GM21786 (cell line): Measurements from ENCODE around the gene OR4E2.
"Not testable (repeated sequence)": the region's sequence is repeated elsewhere in the genome, so short reads cannot be mapped to it uniquely, and the experiment has no call there.

Experiments used
- ATAC-seq: cut with Tn5 transposase; IDR thresholded peaks from one replicate; pipeline ENCODE4 v1.9.1; 2021; ENCODE audit not compliant: unreplicated experiment

The OR4E2 gene, protein sequence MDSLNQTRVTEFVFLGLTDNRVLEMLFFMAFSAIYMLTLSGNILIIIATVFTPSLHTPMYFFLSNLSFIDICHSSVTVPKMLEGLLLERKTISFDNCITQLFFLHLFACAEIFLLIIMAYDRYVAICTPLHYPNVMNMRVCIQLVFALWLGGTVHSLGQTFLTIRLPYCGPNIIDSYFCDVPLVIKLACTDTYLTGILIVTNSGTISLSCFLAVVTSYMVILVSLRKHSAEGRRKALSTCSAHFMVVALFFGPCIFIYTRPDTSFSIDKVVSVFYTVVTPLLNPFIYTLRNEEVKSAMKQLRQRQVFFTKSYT

GRCh38 chr14:21653331-21653885 is at the start of gene OR4E2:
Gene OR4E2 (plus strand): TSS chr14:21653835. CDS start chr14:21665083, 11,248 bp downstream.
- ATAC-seq = no peak

GRCh38 chr14:21612324-21612723 is 41.3 kb upstream of the OR4E2 start:
- ATAC-seq = no peak

- ATAC-seq = no peak
Measured at GRCh38 chr14:21614240-21614639, 39.4 kb upstream of the OR4E2 start.

DNA sequence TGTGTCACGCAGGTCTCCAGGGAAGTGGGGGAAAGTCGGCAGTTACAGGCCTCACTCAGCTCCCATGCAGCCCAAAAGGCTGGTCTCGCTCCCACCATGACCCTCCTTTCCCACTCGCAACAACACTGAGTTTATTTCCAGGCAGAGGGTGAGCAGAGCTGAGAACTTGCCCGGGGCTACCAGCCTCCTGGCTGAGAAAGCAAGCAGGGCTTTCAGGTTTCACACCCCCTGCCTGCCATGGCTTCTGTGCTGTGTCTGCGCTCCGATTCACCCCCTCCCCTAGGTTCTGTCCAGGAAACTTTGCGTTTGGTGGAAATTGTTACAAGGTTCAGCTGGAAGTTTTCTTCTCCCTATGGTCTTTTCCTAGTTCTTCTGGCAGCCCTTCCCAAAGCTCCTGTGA is 36.0 kb upstream of the OR4E2 start:
- ATAC-seq = no peak

DNA sequence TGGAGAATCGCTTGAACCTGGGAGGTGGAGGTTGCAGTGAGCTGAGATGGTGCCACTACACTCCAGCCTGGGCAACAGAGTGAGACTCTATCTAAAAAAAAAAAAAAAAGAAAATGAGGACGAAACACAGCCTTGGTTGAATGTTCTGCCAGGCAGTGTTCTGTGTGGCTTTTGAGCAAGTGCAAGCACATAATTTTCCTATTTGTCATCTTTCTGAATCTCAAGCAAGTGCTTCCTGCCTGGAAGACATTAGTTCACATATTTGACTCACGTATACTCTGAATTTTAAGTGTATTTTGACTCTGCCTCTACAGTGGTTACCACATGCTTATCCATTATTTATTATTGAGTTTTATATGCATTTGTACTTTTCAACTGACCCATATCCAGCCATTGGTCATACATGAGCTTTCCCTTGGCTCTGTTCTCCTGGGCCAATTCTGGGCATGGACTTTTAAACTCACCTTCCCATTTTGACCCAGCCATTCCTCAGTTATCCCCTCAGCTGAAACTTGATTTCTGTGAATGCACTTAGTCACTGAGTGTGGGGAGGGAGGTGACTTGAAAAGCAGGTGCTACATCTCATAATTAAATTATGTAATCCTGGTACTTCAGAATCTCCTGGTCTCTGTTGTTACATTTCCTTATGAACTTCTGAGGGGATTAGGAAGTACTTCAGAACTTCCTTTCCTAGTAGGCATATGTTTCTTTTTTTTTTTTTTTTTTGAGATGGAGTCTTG is 27.0 kb upstream of the OR4E2 start:
- no peak for ATAC-seq

- ATAC-seq = not testable (repeated sequence)
Measured at GRCh38 chr14:21630503-21630902, 23.1 kb upstream of the OR4E2 start.

GRCh38 chr14:21631084-21631483 is 22.6 kb upstream of the OR4E2 start:
- ATAC-seq = no peak

DNA sequence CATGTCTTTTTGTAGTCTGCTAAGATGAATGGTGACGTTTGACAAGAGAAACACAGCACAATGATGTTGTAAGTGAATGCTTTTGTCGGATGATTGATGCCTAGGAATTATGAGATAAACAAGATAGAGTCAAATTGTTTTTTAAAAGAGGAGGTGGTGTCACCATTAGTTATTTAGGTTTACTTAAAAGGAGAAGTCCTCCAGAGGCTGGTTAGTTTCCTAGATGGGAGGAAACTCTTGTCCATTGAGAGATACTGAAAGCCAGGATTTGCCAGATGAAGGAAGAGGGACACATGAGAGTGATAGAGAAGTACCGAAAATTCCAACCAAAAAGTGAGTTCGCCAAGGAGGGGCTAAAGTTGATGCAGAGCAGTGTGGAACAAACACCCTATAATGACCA is 18.8 kb upstream of the OR4E2 start, which contains the start of gene OR10G2:
Gene OR10G2 (minus strand): TSS at position 101 of the 400 bp plus-strand sequence. CDS start 98 bp downstream, at position 3.
- ATAC-seq = no peak

GRCh38 chr14:21642683-21643082 is 11.0 kb upstream of the OR4E2 start:
- ATAC-seq = no peak

- ATAC-seq = no peak
Measured at GRCh38 chr14:21643407-21643806, 10.2 kb upstream of the OR4E2 start.

GRCh38 chr14:21647380-21647779 is 6.3 kb upstream of the OR4E2 start:
- no peak for ATAC-seq

GRCh38 chr14:21652209-21652808 is 1.3 kb upstream of the OR4E2 start:
- ATAC-seq = no peak

GRCh38 chr14:21654215-21654614 is 580 bp downstream of the OR4E2 start:
- no peak for ATAC-seq

DNA sequence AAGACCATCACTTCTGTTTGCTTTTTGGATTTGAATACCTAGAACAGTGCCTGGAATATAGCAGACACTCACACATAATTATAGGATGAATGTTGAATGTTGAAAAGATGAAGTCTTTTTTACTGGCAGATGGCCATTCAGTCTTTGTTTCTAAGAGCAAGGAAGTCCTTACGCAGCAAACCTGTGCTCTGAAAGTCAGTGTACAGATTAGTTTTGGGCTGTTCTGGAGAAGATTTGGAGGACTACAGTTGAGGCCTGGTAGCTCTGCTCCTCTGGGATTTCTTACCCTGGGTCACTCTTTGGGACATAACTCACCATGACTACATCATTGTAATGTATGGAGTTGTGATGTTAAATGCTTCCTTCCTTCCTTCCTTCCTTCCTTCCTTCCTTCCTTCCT is 3.3 kb downstream of the OR4E2 start:
- no peak for ATAC-seq

GRCh38 chr14:21668377-21668776 is 14.7 kb downstream of the OR4E2 start:
- no peak for ATAC-seq

GRCh38 chr14:21669284-21669683 is 15.6 kb downstream of the OR4E2 start:
- ATAC-seq = no peak

DNA sequence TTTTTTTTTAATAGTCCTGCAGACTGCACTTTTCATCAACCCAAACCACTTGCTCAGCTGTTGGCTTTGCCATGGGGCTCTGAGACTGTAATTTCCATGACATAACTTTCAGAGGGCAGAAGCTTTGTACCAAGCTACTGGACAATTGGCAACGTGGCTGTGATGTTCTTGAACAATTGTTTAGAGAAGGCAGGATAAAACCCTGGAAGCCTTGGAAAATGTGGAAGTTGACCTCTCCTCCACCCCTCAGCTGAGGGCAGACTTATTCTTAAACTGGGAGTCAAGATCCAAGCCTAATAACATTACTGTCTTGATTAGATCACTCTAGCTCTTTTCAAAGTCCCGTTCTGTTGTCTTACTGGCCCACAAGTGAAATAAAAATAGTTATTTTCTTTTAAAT is 17.7 kb downstream of the OR4E2 start:
- no peak for ATAC-seq

- ATAC-seq = no peak
Measured at GRCh38 chr14:21672116-21672515, 18.5 kb downstream of the OR4E2 start.

DNA sequence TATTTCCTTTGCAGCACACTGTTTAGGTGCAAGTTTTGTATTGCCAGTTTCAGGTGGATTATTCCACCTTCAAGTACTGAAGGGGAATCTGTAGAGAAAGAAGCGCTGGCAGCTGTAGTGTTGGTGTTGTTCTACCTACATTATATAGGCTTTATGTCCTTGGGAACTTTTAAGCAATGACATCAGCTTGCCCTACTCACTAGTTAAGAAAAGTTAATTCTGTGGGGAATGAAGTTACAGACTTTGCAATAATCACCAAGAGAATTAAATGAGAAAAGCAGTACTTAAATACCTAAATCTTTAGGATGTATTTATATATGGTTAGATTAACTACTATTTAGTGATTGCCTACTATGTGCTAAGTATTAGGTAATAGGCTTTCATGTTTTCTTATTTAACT is 20.1 kb downstream of the OR4E2 start, which contains the start of gene OR4E1:
Gene OR4E1 (minus strand): TSS at position 101 of the 400 bp plus-strand sequence. CDS start 2,883 bp downstream, outside the sequence.
- ATAC-seq = no peak

DNA sequence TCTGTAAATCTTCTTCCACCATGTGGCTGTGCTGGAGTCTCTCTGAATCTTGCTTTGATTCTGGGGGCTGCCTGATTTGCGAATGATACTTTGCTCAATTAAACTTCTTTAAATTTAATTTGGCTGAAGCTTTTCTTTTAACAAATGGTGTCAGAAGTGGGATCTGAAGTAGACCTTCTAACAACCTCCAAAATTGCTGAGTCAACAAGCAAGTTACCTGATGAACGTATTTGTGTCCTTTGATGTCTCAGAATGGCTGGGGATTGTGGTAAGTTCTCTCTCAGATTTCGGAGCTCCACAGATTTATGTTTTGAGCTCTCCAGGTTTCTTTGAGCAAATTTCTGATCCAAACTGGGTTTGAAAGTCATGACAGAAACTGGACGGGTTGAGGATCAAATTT is 21.9 kb downstream of the OR4E2 start:
- no peak for ATAC-seq

GRCh38 chr14:21680072-21680471 is 26.4 kb downstream of the OR4E2 start:
- ATAC-seq = no peak
